C4-2B (cell line): ENCODE data around the gene CCDC57.

Experiments used
- ZFX ChIP-seq: fragments of 450-650 bp; IDR thresholded peaks from 2 replicates; pipeline ENCODE4 v1.6.1; 2017
- TF ChIP-seq, protein P1 (sequence below): fragments of 450-650 bp; conservative IDR thresholded peaks from 2 replicates; pipeline ENCODE4 v1.5.1; 2017; ENCODE audit warnings: mild to moderate bottlenecking

DNA sequence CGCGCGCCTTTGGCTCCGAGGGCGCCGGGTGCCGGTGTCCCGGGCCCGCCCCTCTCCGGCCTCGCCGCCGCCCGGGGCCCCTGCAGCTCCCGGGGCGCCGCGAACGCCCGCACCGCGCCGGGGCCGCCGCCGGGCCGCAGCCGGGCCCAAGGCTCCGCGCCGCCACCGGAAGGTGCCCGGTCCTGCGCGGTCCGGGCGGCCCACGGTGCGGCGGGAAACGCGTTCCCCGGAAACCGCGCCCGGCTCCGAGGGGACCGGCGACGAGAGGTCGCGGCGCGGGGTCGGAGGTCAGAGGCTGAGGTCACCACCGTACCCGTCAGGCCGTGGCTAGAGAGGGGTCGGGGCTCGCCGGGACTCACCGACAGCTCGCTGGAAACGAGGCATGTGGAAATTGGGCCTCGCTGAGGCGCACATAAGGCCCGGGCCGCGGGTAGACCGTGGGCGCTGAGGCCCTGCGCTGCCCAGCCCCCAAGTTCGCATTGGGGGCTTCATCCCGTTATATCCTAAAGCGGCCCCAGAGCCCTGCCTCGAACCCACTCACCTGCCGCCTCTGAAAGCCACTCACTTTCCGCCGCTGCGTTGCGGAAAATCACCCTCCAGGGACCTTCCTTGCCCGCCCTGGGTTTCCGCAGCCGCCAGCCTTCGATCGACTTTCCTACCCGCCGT is 146.9 kb downstream of the CCDC57 start, which contains the start of gene DUS1L:
- TF ChIP-seq, protein P1, sequence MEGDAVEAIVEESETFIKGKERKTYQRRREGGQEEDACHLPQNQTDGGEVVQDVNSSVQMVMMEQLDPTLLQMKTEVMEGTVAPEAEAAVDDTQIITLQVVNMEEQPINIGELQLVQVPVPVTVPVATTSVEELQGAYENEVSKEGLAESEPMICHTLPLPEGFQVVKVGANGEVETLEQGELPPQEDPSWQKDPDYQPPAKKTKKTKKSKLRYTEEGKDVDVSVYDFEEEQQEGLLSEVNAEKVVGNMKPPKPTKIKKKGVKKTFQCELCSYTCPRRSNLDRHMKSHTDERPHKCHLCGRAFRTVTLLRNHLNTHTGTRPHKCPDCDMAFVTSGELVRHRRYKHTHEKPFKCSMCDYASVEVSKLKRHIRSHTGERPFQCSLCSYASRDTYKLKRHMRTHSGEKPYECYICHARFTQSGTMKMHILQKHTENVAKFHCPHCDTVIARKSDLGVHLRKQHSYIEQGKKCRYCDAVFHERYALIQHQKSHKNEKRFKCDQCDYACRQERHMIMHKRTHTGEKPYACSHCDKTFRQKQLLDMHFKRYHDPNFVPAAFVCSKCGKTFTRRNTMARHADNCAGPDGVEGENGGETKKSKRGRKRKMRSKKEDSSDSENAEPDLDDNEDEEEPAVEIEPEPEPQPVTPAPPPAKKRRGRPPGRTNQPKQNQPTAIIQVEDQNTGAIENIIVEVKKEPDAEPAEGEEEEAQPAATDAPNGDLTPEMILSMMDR = no peak
- peak; percentile 97 for TF ChIP-seq ZFX
